ENCODE results near the gene NFIC.

NFIC gene

GRCh38 chr19:3359015-3359918, 7.1 kb upstream of the NFIC start:
- Histone ChIP-seq H4K8ac (ENCODE audit: low read length) (peak overlapping the region; percentile 93), H3K36me3 (ENCODE audit: control insufficient read depth in 1 of 2, insufficient read depth in 2 of 2, low read depth in 1 of 2, low read length in 2 of 2) (peaks cover 0 to 4% of the 10 kb centered on the region in 2 experiments), H2BK120ac (ENCODE audit: low read depth, low read length) (peak overlapping the region; percentile 99), H3K9ac (ENCODE audit: low read length) (peak overlapping the region; percentile 69), H3K18ac (ENCODE audit: low read depth in 1 of 2, low read length in 2 of 2) (peak overlapping the region; percentile 81 to 88), H2AFZ (ENCODE audit: low read depth, low read length) (peak overlapping the region; percentile 76), H3K27me3 (ENCODE audit: control insufficient read depth in 1 of 2, insufficient read depth in 1 of 2, low read length in 2 of 2) (peaks cover 0 to 6% of the 10 kb centered on the region in 2 experiments), H3K14ac (ENCODE audit: low read length in 2 of 2) (peak overlapping the region; percentile 93 to 99), H3K4ac (ENCODE audit: low read depth in 1 of 2, low read length in 2 of 2) (peak overlapping the region in 1 of 2 experiments; percentile 81), H3K4me1 (ENCODE audit: control insufficient read depth, insufficient read depth, low read depth, low read length) (peaks cover 31% of the 10 kb centered on the region), H3K4me2 (ENCODE audit: low read length, poor library complexity, severe bottlenecking) (peak overlapping the region; percentile 99), H2AK5ac (ENCODE audit: low read length, severe bottlenecking) (no peak overlapping the region), H2BK15ac (ENCODE audit: low read depth, poor library complexity, severe bottlenecking) (peak overlapping the region; percentile 88), H2BK12ac (ENCODE audit: low read length in 2 of 2) (peak overlapping the region in 1 of 2 experiments; percentile 66), H3K79me1 (replicated peaks; ENCODE audit: low read length, poor library complexity, severe bottlenecking) (peaks cover 7% of the 10 kb centered on the region), H4K91ac (ENCODE audit: low read length) (peak overlapping the region; percentile 81), H3K23ac (ENCODE audit: low read length in 2 of 2) (peak overlapping the region in 1 of 2 experiments; percentile 16), H2BK5ac (ENCODE audit: low read depth, low read length, poor library complexity, severe bottlenecking) (no peak overlapping the region), H3K27ac (ENCODE audit: low read length, poor library complexity, severe bottlenecking) (no peak overlapping the region), H3K4me3 (ENCODE audit: insufficient read depth in 1 of 2, low read depth in 1 of 2, low read length in 2 of 2) (peak overlapping the region; percentile 80 to 86), H3K9me3 (ENCODE audit: control insufficient read depth, low read length) (no peaks in the 10 kb centered on the region)
- 5% methylated on average over 27 of the region's 129 CpGs for WGBS
- peak; percentile 57 for DNase-seq

- no peak overlapping the region for H2AFZ ChIP-seq (ENCODE audit: low read depth, low read length)
- H3K23ac ChIP-seq (ENCODE audit: low read length in 2 of 2) = peak overlapping the region in 1 of 2 experiments; percentile 90
- H2AK5ac ChIP-seq (ENCODE audit: low read length, severe bottlenecking) = no peak overlapping the region
- peaks cover 0 to 4% of the 10 kb centered on the region in 2 experiments for H3K36me3 ChIP-seq (ENCODE audit: control insufficient read depth in 1 of 2, insufficient read depth in 2 of 2, low read depth in 1 of 2, low read length in 2 of 2)
- under 1% methylated on average over 30 of the region's 81 CpGs for WGBS
- H2BK120ac ChIP-seq (ENCODE audit: low read depth, low read length) = peak overlapping the region; percentile 99
- no peak overlapping the region for H2BK5ac ChIP-seq (ENCODE audit: low read depth, low read length, poor library complexity, severe bottlenecking)
- peaks cover 8% of the 10 kb centered on the region for H3K79me1 ChIP-seq (replicated peaks; ENCODE audit: low read length, poor library complexity, severe bottlenecking)
- peaks cover 34% of the 10 kb centered on the region for H3K4me1 ChIP-seq (ENCODE audit: control insufficient read depth, insufficient read depth, low read depth, low read length)
- H3K27me3 ChIP-seq (ENCODE audit: control insufficient read depth in 1 of 2, insufficient read depth in 1 of 2, low read length in 2 of 2) = peaks cover 0 to 6% of the 10 kb centered on the region in 2 experiments
- peak overlapping the region; percentile 81 to 93 for H3K18ac ChIP-seq (ENCODE audit: low read depth in 1 of 2, low read length in 2 of 2)
- H2BK12ac ChIP-seq (ENCODE audit: low read length in 2 of 2) = peak overlapping the region in 1 of 2 experiments; percentile 88
- H3K4me3 ChIP-seq (ENCODE audit: insufficient read depth in 1 of 2, low read depth in 1 of 2, low read length in 2 of 2) = peak overlapping the region; percentile 86 to 94
- H2BK15ac ChIP-seq (ENCODE audit: low read depth, poor library complexity, severe bottlenecking) = peak overlapping the region; percentile 88
- peak overlapping the region; percentile 93 to 95 for H3K14ac ChIP-seq (ENCODE audit: low read length in 2 of 2)
- H3K4ac ChIP-seq (ENCODE audit: low read depth in 1 of 2, low read length in 2 of 2) = peak overlapping the region; percentile 92 to 97
- H3K4me2 ChIP-seq (ENCODE audit: low read length, poor library complexity, severe bottlenecking) = peak overlapping the region; percentile 81
- H4K8ac ChIP-seq (ENCODE audit: low read length) = peak overlapping the region; percentile 48
- H3K27ac ChIP-seq (ENCODE audit: low read length, poor library complexity, severe bottlenecking) = no peak overlapping the region
- no peak for DNase-seq
- H3K9ac ChIP-seq (ENCODE audit: low read length) = peak overlapping the region; percentile 86
- no peaks in the 10 kb centered on the region for H3K9me3 ChIP-seq (ENCODE audit: control insufficient read depth, low read length)
- peak overlapping the region; percentile 81 for H4K91ac ChIP-seq (ENCODE audit: low read length)
Observed at GRCh38 chr19:3359919-3360420, 6.4 kb upstream of the NFIC start.

- Histone ChIP-seq H3K36me3 (ENCODE audit: control insufficient read depth in 1 of 2, insufficient read depth in 2 of 2, low read depth in 1 of 2, low read length in 2 of 2) (peaks cover 0 to 4% of the 10 kb centered on the region in 2 experiments), H4K91ac (ENCODE audit: low read length) (peak overlapping the region; percentile 57), H3K9me3 (ENCODE audit: control insufficient read depth, low read length) (no peaks in the 10 kb centered on the region), H3K79me1 (replicated peaks; ENCODE audit: low read length, poor library complexity, severe bottlenecking) (peaks cover 10% of the 10 kb centered on the region), H2AK5ac (ENCODE audit: low read length, severe bottlenecking) (no peak overlapping the region), H3K14ac (ENCODE audit: low read length in 2 of 2) (peak overlapping the region in 1 of 2 experiments; percentile 95), H3K18ac (ENCODE audit: low read depth in 1 of 2, low read length in 2 of 2) (peak overlapping the region; percentile 71 to 93), H3K27me3 (ENCODE audit: control insufficient read depth in 1 of 2, insufficient read depth in 1 of 2, low read length in 2 of 2) (peaks cover 0 to 6% of the 10 kb centered on the region in 2 experiments), H2AFZ (ENCODE audit: low read depth, low read length) (no peak overlapping the region), H3K4ac (ENCODE audit: low read depth in 1 of 2, low read length in 2 of 2) (peak overlapping the region; percentile 92 to 97), H3K23ac (ENCODE audit: low read length in 2 of 2) (peak overlapping the region in 1 of 2 experiments; percentile 90), H3K4me2 (ENCODE audit: low read length, poor library complexity, severe bottlenecking) (peak overlapping the region; percentile 81), H2BK5ac (ENCODE audit: low read depth, low read length, poor library complexity, severe bottlenecking) (no peak overlapping the region), H3K27ac (ENCODE audit: low read length, poor library complexity, severe bottlenecking) (no peak overlapping the region), H2BK12ac (ENCODE audit: low read length in 2 of 2) (peak overlapping the region; percentile 88 to 89), H3K4me1 (ENCODE audit: control insufficient read depth, insufficient read depth, low read depth, low read length) (peaks cover 39% of the 10 kb centered on the region), H3K9ac (ENCODE audit: low read length) (peak overlapping the region; percentile 86), H2BK120ac (ENCODE audit: low read depth, low read length) (peak overlapping the region; percentile 37), H3K4me3 (ENCODE audit: insufficient read depth in 1 of 2, low read depth in 1 of 2, low read length in 2 of 2) (peak overlapping the region; percentile 86 to 94), H4K8ac (ENCODE audit: low read length) (peak overlapping the region; percentile 72), H2BK15ac (ENCODE audit: low read depth, poor library complexity, severe bottlenecking) (peak overlapping the region; percentile 88)
- DNase-seq = peak; percentile 72
- WGBS = 2% methylated on average over 64 of the region's 90 CpGs
Observed at GRCh38 chr19:3360421-3361383, 5.7 kb upstream of the NFIC start.

Data from mesenchymal stem cell (in vitro differentiated cells and primary cell).